Glutamatergic neuron (in vitro differentiated cells): ENCODE results near the gene SEBOX. TPM values are rescaled to one million over a fixed set of nuclear protein-coding genes. Genes with fewer than 3 reads are reported as not detected.

Experiments used
- DNase-seq: peaks from one replicate; pipeline ENCODE4 v3.0.0; 2022
- H3K27ac Mint-ChIP-seq: one replicate; pipeline ENCODE4 v1.8.0; 2020; ENCODE audit warnings: mild to moderate bottlenecking, mixed read lengths, inconsistent platforms; ENCODE audit not compliant: unreplicated experiment
- H3K27me3 Mint-ChIP-seq: one replicate; pipeline ENCODE4 v1.8.0; 2020; ENCODE audit warnings: mild to moderate bottlenecking, moderate library complexity, mixed read lengths, inconsistent platforms; ENCODE audit not compliant: unreplicated experiment
- H3K36me3 Mint-ChIP-seq: one replicate; pipeline ENCODE4 v1.8.0; 2020; ENCODE audit warnings: mild to moderate bottlenecking, mixed read lengths, inconsistent platforms; ENCODE audit not compliant: unreplicated experiment
- H3K4me1 Mint-ChIP-seq: one replicate; pipeline ENCODE4 v1.8.0; 2020; ENCODE audit warnings: mild to moderate bottlenecking, low read depth, mixed read lengths, inconsistent platforms; ENCODE audit not compliant: unreplicated experiment
- H3K4me3 Mint-ChIP-seq: one replicate; pipeline ENCODE4 v1.8.0; 2020; ENCODE audit warnings: mild to moderate bottlenecking, mixed read lengths, inconsistent platforms; ENCODE audit not compliant: unreplicated experiment
- H3K9me3 Mint-ChIP-seq: one replicate; pipeline ENCODE4 v1.8.0; 2020; ENCODE audit warnings: mild to moderate bottlenecking, moderate library complexity, mixed read lengths, inconsistent platforms; ENCODE audit not compliant: unreplicated experiment
- CTCF ChIP-seq: fragments of 200-600 bp; sonication (generic); IDR thresholded peaks from one replicate; pipeline ENCODE4 v1.5.0; 2021; ENCODE audit not compliant: partially characterized antibody, unreplicated experiment
- total RNA-seq: library from RNA; stranded (reverse); fragmentation: NEBNext Ultra II Directional; extraction: Animal tissue kit (Norgen Biotek cat#: 25700); gene quantifications from one replicate; pipeline ENCODE4 v1.2.1, GENCODE V29; 2021; ENCODE audit not compliant: unreplicated experiment

SEBOX gene
- total RNA-seq, 1 donor from 2014 or later = not detected

- Mint-ChIP-seq H3K9me3 (peaks cover 14% of the 10 kb centered on the region), H3K4me1 (peaks cover 4% of the 10 kb centered on the region), H3K27me3 (peaks cover 11% of the 10 kb centered on the region), H3K4me3 (peak overlapping the region; percentile 90), H3K27ac (peak overlapping the region; percentile 59), H3K36me3 (no peaks in the 10 kb centered on the region)
- DNase-seq = no peak
- TF ChIP-seq CTCF = no peak
Measured at GRCh38 chr17:28406473-28406814, 41.4 kb upstream of the SEBOX start.

GRCh38 chr17:28405632-28406472, 40.9 kb upstream of the SEBOX start, which contains the start of gene SLC46A1:
Gene SLC46A1 (minus strand): TSS chr17:28406212. CDS start chr17:28406114, 98 bp downstream.
- Mint-ChIP-seq H3K27me3 (peaks cover 11% of the 10 kb centered on the region), H3K4me1 (peaks cover 4% of the 10 kb centered on the region), H3K4me3 (peak within 1 kb of the TSS; percentile 90), H3K36me3 (no peaks in the 10 kb centered on the region), H3K9me3 (peaks cover 14% of the 10 kb centered on the region), H3K27ac (peak within 1 kb of the TSS; percentile 59)
- peak; percentile 67 for DNase-seq
- no peak for TF ChIP-seq CTCF

- H3K9me3 Mint-ChIP-seq = peaks cover 14% of the 10 kb centered on the region
- no peak for TF ChIP-seq CTCF
- H3K4me3 Mint-ChIP-seq = peak overlapping the region; percentile 77
- peaks cover 11% of the 10 kb centered on the region for H3K27me3 Mint-ChIP-seq
- H3K36me3 Mint-ChIP-seq = no peaks in the 10 kb centered on the region
- peaks cover 4% of the 10 kb centered on the region for H3K4me1 Mint-ChIP-seq
- peak overlapping the region; percentile 33 for H3K27ac Mint-ChIP-seq
- DNase-seq = peak; percentile 41
Measured at GRCh38 chr17:28404812-28405570, 40.0 kb upstream of the SEBOX start.

GRCh38 chr17:28404461-28404811, 39.4 kb upstream of the SEBOX start:
- no peak for TF ChIP-seq CTCF
- no peak overlapping the region for H3K27ac Mint-ChIP-seq
- H3K36me3 Mint-ChIP-seq = no peaks in the 10 kb centered on the region
- H3K4me1 Mint-ChIP-seq = peaks cover 4% of the 10 kb centered on the region
- no peak for DNase-seq
- peaks cover 14% of the 10 kb centered on the region for H3K9me3 Mint-ChIP-seq
- H3K27me3 Mint-ChIP-seq = peaks cover 11% of the 10 kb centered on the region
- H3K4me3 Mint-ChIP-seq = peak overlapping the region; percentile 73

- peaks cover 4% of the 10 kb centered on the region for H3K4me1 Mint-ChIP-seq
- no peak for DNase-seq
- peaks cover 14% of the 10 kb centered on the region for H3K9me3 Mint-ChIP-seq
- H3K27ac Mint-ChIP-seq = peak overlapping the region; percentile 25
- H3K4me3 Mint-ChIP-seq = peak overlapping the region; percentile 73
- TF ChIP-seq CTCF = no peak
- no peaks in the 10 kb centered on the region for H3K36me3 Mint-ChIP-seq
- peaks cover 14% of the 10 kb centered on the region for H3K27me3 Mint-ChIP-seq
Measured at GRCh38 chr17:28404007-28404406, 39.0 kb upstream of the SEBOX start.
